Transverse colon (tissue), 4 donors: ENCODE data around the gene NR2F1-AS1.

ENCODE experiments used
- CTCF ChIP-seq, 5 experiments: fragments of 200-600 bp in 3 of 5; fragments of 450-650 bp in 2 of 5; sonication (generic) in 3 of 5; IDR thresholded peaks; 1 replicate in 2 of 5; 2 replicates in 3 of 5; pipeline ENCODE4 v1.5.1; 2016 to 2017; ENCODE audit warnings: antibody characterized with exemption in 5 of 5, inconsistent platforms in 3 of 5, mild to moderate bottlenecking in 2 of 5, moderate library complexity in 1 of 5
- EP300 ChIP-seq: sonication (generic); formaldehyde crosslinking; IDR thresholded peaks from one replicate; pipeline ENCODE4 v1.6.1; 2017; ENCODE audit warnings: antibody characterized with exemption, low read depth
- POLR2A ChIP-seq: fragments of 450-650 bp; IDR thresholded peaks from one replicate; pipeline ENCODE4 v1.6.1; 2016; ENCODE audit warnings: antibody characterized with exemption, mild to moderate bottlenecking, moderate library complexity
- POLR2AphosphoS5 ChIP-seq, 3 donors: sonication (generic); formaldehyde crosslinking; IDR thresholded peaks; one replicate each; pipeline ENCODE4 v1.6.1; 2016; ENCODE audit warnings: antibody characterized with exemption in 3 of 3

- TF ChIP-seq CTCF (IDR thresholded peaks at IDR 0.05) (no peak), POLR2A (no peak), POLR2AphosphoS5 (IDR thresholded peaks at IDR 0.05) (no peak), EP300 (no peak)
Measured at GRCh38 chr5:93610581-93611272, 29.7 kb upstream of the NR2F1-AS1 start.
